Astrocyte of the cerebellum (primary cell): ENCODE data around the gene EIF4E2.

ENCODE experiments used
- DNase-seq: peaks from one replicate; pipeline ENCODE4 v3.0.0-alpha.2; 2011; ENCODE audit warnings: low read depth
- H3K4me3 ChIP-seq: 2 replicates; pipeline ENCODE4 v1.5.1; 2011; ENCODE audit warnings: mild to moderate bottlenecking, low read depth, low read length, moderate library complexity
- in situ Hi-C: cut with HindIII; loops from 2 replicates; pipeline ENCODE4 v1.10.0; 2017; ENCODE audit warnings: low sequenced_read_pairs
- TF ChIP-seq, protein P1 (sequence below): IDR thresholded peaks from 2 replicates; pipeline ENCODE4 v1.5.1; 2012; ENCODE audit warnings: low read length, low read depth, moderate library complexity, mild to moderate bottlenecking; ENCODE audit errors: missing control alignments

Gene EIF4E2

GRCh38 chr2:232525199-232525598, 25.3 kb upstream of the EIF4E2 start:
- TF ChIP-seq, protein P1, sequence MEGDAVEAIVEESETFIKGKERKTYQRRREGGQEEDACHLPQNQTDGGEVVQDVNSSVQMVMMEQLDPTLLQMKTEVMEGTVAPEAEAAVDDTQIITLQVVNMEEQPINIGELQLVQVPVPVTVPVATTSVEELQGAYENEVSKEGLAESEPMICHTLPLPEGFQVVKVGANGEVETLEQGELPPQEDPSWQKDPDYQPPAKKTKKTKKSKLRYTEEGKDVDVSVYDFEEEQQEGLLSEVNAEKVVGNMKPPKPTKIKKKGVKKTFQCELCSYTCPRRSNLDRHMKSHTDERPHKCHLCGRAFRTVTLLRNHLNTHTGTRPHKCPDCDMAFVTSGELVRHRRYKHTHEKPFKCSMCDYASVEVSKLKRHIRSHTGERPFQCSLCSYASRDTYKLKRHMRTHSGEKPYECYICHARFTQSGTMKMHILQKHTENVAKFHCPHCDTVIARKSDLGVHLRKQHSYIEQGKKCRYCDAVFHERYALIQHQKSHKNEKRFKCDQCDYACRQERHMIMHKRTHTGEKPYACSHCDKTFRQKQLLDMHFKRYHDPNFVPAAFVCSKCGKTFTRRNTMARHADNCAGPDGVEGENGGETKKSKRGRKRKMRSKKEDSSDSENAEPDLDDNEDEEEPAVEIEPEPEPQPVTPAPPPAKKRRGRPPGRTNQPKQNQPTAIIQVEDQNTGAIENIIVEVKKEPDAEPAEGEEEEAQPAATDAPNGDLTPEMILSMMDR, result no peak
- no peak overlapping the region for H3K4me3 ChIP-seq
- in situ Hi-C loops, result no loop called here
- DNase-seq, result no peak

DNA sequence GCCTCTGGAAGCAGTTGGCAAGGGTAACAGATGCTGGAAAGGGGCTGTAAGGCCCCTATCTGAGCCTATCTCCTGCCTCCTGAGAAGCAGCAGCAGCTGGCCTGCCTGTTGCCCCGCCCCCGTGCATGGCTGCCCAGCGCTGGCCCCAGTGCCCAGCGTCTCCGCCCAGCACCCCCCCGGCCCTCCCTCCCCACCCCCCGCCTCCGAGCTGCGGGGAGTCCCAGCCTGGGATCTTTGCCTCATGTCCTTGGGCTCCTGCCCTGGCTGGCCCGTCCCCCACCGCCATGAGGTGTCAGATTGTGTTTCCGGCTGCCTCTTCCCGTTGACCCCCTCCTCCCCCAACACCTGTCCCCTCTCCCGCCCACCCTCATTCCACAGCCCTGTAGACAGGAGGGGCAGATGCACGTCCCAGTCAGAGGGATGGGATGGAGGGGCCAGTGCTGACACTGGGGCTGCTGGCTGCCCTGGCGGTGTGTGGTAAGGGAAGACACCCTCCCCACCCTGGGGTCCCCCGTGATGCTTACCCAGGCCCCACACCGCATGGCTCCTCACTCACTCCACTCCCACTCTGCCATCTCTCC, 24.6 kb upstream of the EIF4E2 start, which contains the start of gene CHRND:
Gene CHRND (plus strand): TSS at position 370 of the 581 bp plus-strand sequence. CDS start 56 bp downstream, at position 426.
- in situ Hi-C loops, result no loop called here
- TF ChIP-seq, protein P1, result no peak
- no peak for DNase-seq

DNA sequence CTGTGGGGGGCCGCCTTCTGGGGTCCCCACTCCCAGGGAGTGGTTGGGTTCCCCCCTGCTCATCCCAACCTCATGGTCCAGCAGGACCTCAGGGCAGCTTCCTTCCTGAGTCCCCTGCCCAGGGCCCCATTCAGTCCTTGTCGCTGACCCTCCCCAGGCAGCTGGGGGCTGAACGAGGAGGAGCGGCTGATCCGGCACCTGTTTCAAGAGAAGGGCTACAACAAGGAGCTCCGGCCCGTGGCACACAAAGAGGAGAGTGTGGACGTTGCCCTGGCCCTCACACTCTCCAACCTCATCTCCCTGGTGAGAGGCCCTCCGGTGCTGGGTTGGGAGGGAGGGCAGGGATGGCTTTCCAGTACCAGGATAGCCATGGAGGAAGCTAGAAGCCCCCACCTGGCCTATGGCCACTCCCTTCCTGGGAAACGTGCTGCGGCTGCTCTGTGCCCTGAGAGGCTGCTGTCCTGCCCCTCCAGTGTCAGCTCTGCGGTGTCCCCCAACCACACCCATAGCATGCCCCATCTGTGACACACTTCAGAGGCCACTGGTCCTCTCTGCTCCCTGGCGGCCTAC, 24.0 kb upstream of the EIF4E2 start:
- TF ChIP-seq, protein P1, result no peak
- in situ Hi-C loops, result no loop called here
- H3K4me3 ChIP-seq, result no peak overlapping the region
- no peak for DNase-seq

More for the DNA sequence above, 24.6 kb upstream of the EIF4E2 start, which contains the start of gene CHRND:
- H3K4me3 ChIP-seq, result no peak within 1 kb of the TSS

- in situ Hi-C loops, result no loop called here
- no peak for DNase-seq
- TF ChIP-seq, protein P1, result no peak
These were observed 22.5 kb upstream of the EIF4E2 start for GRCh38 chr2:232527905-232528470.

DNA sequence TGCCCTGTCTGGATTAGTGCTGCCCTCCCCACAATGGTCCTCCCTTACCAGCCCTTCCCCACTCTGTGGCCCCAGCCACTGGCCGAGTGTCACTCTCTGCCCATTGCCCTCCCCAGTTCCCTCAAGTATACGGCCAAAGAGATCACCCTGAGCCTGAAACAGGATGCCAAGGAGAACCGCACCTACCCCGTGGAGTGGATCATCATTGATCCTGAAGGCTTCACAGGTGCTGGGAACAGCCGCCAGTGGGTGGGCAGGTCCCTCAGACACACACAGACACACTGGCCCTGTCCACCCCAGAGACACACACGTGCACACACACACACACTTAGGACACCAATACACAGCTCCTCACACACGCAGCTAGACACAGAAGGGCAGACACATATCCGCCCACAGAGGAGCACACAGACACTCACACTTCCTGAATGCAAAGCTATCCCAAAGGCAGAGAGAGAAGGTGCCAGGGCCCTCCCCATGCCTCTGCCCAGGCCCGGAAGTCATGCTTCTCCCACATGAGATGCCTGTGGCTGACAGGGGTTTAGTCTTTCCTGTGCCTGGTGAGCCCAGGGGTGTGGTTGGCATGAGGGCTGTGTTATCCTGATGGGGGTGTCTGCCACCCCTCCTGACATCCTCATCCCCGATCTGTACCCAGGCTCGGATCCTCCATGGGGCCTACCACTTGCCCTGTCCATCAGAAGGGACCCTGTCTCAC, 21.6 kb upstream of the EIF4E2 start:
- in situ Hi-C loops, result no loop called here
- TF ChIP-seq, protein P1, result no peak
- H3K4me3 ChIP-seq, result no peak overlapping the region
- DNase-seq, result no peak

More at GRCh38 chr2:232527905-232528470, 22.5 kb upstream of the EIF4E2 start:
- H3K4me3 ChIP-seq, result no peak overlapping the region

GRCh38 chr2:232529806-232530547, 20.5 kb upstream of the EIF4E2 start:
- no peak for DNase-seq
- no peak overlapping the region for H3K4me3 ChIP-seq
- TF ChIP-seq, protein P1, result no peak
- in situ Hi-C loops, result no loop called here
